GM23338 (cell line): ENCODE results near the gene RFX2. TPM values are rescaled to one million over a fixed set of nuclear protein-coding genes. Genes with fewer than 3 reads are reported as not detected.

Source experiments
- ATAC-seq: fragments of 200-7000 bp; cut with Tn5 transposase; 3 replicates; pipeline ENCODE4 v1.9.1; 2020
- DNase-seq: peaks from one replicate; pipeline ENCODE4 v3.0.0-alpha.2; 2015; ENCODE audit warnings: low spot score
- H2AFZ ChIP-seq: fragments of 200-600 bp; sonication (generic); 2 replicates; pipeline ENCODE4 v1.8.0; 2016; ENCODE audit warnings: antibody characterized with exemption, mild to moderate bottlenecking, moderate library complexity
- H3F3A ChIP-seq: fragments of 200-600 bp; sonication (generic); replicated peaks from 2 replicates; pipeline ENCODE4 v1.8.0; 2017; ENCODE audit warnings: antibody characterized with exemption, mixed run types, low read depth
- H3K27ac ChIP-seq: fragments of 200-600 bp; sonication (generic); 2 replicates; pipeline ENCODE4 v1.6.1; 2016; ENCODE audit warnings: low read depth
- H3K27me3 ChIP-seq: fragments of 200-600 bp; sonication (generic); 2 replicates; pipeline ENCODE4 v1.8.0; 2016; ENCODE audit warnings: mild to moderate bottlenecking, mixed run types, moderate library complexity; ENCODE audit not compliant: insufficient read depth
- H3K36me3 ChIP-seq: fragments of 200-600 bp; sonication (generic); 2 replicates; pipeline ENCODE4 v1.8.0; 2016; ENCODE audit warnings: mild to moderate bottlenecking; ENCODE audit not compliant: insufficient read depth
- H3K4me1 ChIP-seq: fragments of 200-600 bp; sonication (generic); 2 replicates; pipeline ENCODE4 v1.8.0; 2016; ENCODE audit warnings: mild to moderate bottlenecking, moderate library complexity; ENCODE audit not compliant: insufficient read depth
- H3K4me2 ChIP-seq: fragments of 200-600 bp; sonication (generic); 2 replicates; pipeline ENCODE4 v1.7.1; 2017; ENCODE audit warnings: mixed run types
- H3K4me3 ChIP-seq: fragments of 200-600 bp; sonication (generic); 2 replicates; pipeline ENCODE4 v1.6.1; 2016; ENCODE audit warnings: mixed run types
- H3K79me2 ChIP-seq: fragments of 200-600 bp; sonication (generic); replicated peaks from 2 replicates; pipeline ENCODE4 v1.8.0; 2017; ENCODE audit warnings: mild to moderate bottlenecking; ENCODE audit not compliant: insufficient read depth
- H3K9me2 ChIP-seq: fragments of 200-600 bp; sonication (generic); 2 replicates; pipeline ENCODE4 v1.8.0; 2017; ENCODE audit not compliant: insufficient read depth
- H4K20me1 ChIP-seq: fragments of 200-600 bp; sonication (generic); replicated peaks from 2 replicates; pipeline ENCODE4 v1.8.0; 2017; ENCODE audit warnings: mild to moderate bottlenecking; ENCODE audit not compliant: insufficient read depth
- H3K27ac Mint-ChIP-seq: 2 replicates; pipeline ENCODE4 v1.8.0; 2020; ENCODE audit warnings: inconsistent platforms, mild to moderate bottlenecking, moderate library complexity, mixed read lengths
- H3K27me3 Mint-ChIP-seq: 3 replicates; pipeline ENCODE4 v1.8.0; 2022; ENCODE audit warnings: low read depth, mild to moderate bottlenecking, moderate library complexity, mixed read lengths, inconsistent platforms; ENCODE audit not compliant: insufficient read depth, poor library complexity
- H3K36me3 Mint-ChIP-seq: 3 replicates; pipeline ENCODE4 v1.8.0; 2021; ENCODE audit warnings: low read depth, mild to moderate bottlenecking, inconsistent platforms, moderate library complexity, mixed read lengths
- H3K4me1 Mint-ChIP-seq: 3 replicates; pipeline ENCODE4 v1.8.0; 2020; ENCODE audit warnings: mild to moderate bottlenecking, inconsistent platforms, mixed read lengths
- H3K4me3 Mint-ChIP-seq: 3 replicates; pipeline ENCODE4 v1.8.0; 2021; ENCODE audit warnings: moderate library complexity, mild to moderate bottlenecking, inconsistent platforms, mixed read lengths
- H3K9me3 Mint-ChIP-seq: 3 replicates; pipeline ENCODE4 v1.8.0; 2020; ENCODE audit warnings: moderate library complexity, mild to moderate bottlenecking, inconsistent platforms, mixed read lengths
- CREB1 ChIP-seq: fragments of 250-450 bp; sonication (Bioruptor Pico); IDR thresholded peaks from 2 replicates; pipeline ENCODE4 v1.5.0; 2020; ENCODE audit warnings: low read depth, mild to moderate bottlenecking, moderate library complexity
- EZH2 ChIP-seq: fragments of 200-600 bp; sonication (generic); IDR thresholded peaks from one replicate; pipeline ENCODE4 v1.8.0; 2017; ENCODE audit warnings: antibody characterized with exemption, mild to moderate bottlenecking, low read depth; ENCODE audit not compliant: unreplicated experiment
- JUNB ChIP-seq: IDR thresholded peaks from one replicate; pipeline ENCODE4 v1.6.1; 2016; ENCODE audit warnings: antibody characterized with exemption; ENCODE audit not compliant: unreplicated experiment
- NANOG ChIP-seq: IDR thresholded peaks from 2 replicates; pipeline ENCODE4 v1.6.1; 2016; ENCODE audit warnings: antibody characterized with exemption, borderline replicate concordance
- POLR2AphosphoS5 ChIP-seq: IDR thresholded peaks from 2 replicates; pipeline ENCODE4 v1.6.1; 2016; ENCODE audit warnings: antibody characterized with exemption, low read depth
- ZNF114 ChIP-seq: fragments of 250-450 bp; sonication (Bioruptor Pico); IDR thresholded peaks from 2 replicates; pipeline ENCODE4 v1.5.0; 2020; ENCODE audit warnings: mild to moderate bottlenecking, moderate library complexity
- polyA plus RNA-seq: library from polyadenylated mRNA; unstranded; fragments of >200 nt; fragmentation: Nextera tagmentation; extraction: Ambion mirVana; gene quantifications from 2 replicates; pipeline ENCODE4 v1.2.1, GENCODE V29; 2016
- total RNA-seq: library from RNA; depleted of rRNA; stranded (reverse); fragments of >200 nt; shearing (Covaris generic); gene quantifications from 2 replicates; pipeline ENCODE4 v1.2.3, GENCODE V29; 2014
- TF ChIP-seq, protein P1 (sequence below), 2 experiments: fragments of 200-600 bp in 1 of 2; sonication (generic) in 1 of 2; conservative IDR thresholded peaks; 2 replicates each; pipeline versions ENCODE4 v1.5.1 to v1.6.1; 2016 to 2017; ENCODE audit warnings: antibody characterized with exemption in 2 of 2, low read depth in 2 of 2, mild to moderate bottlenecking in 2 of 2, moderate library complexity in 1 of 2

Gene RFX2
- total and polyA plus RNA-seq, 2 experiments from 2014 or later: 4.6 to 13.0 TPM

DNA sequence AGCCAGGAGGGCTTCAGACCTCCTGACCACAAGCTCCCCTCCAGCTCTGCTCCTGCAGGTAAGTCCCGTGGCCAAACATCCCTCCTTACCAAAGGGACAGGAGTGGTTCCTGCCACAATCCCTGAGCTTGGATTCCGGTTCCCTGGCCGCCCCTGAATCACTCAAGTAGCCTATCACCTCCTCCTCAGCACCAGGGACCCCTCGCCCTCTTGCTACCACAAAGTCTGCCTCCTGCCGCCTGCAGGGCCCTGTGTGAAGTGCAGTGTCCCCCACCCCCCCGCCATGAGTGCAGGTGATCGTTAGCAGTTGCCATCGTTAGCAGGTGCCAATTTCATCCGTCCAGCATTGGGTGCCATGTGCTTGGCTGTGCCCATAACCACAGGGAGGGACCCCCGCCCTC is 91.5 kb downstream of the RFX2 start:
- H2AFZ ChIP-seq: no peak overlapping the region
- Mint-ChIP-seq H3K9me3 (no peaks in the 10 kb centered on the region), H3K4me3 (no peak overlapping the region), H3K27me3 (peaks cover 4% of the 10 kb centered on the region), H3K27ac (no peak overlapping the region), H3K4me1 (peaks cover 3% of the 10 kb centered on the region; the same call in 1 of the 3 replicates), H3K36me3 (no peaks in the 10 kb centered on the region)
- no peaks in the 10 kb centered on the region for H3K36me3 ChIP-seq
- H3K27me3 ChIP-seq: no peaks in the 10 kb centered on the region
- H3F3A ChIP-seq: no peaks in the 10 kb centered on the region
- H3K79me2 ChIP-seq: no peaks in the 10 kb centered on the region
- peak; percentile 82 for DNase-seq
- no peaks in the 10 kb centered on the region; the same call in 1 of the 2 replicates for H3K4me1 ChIP-seq
- no peak overlapping the region for H3K27ac ChIP-seq
- no peak overlapping the region for H3K4me2 ChIP-seq
- H4K20me1 ChIP-seq: no peaks in the 10 kb centered on the region
- H3K4me3 ChIP-seq: no peak overlapping the region
- peak; percentile 75 for ATAC-seq
- TF ChIP-seq CREB1 (CRISPR knock-in tag): no peak
- TF ChIP-seq, protein P1, sequence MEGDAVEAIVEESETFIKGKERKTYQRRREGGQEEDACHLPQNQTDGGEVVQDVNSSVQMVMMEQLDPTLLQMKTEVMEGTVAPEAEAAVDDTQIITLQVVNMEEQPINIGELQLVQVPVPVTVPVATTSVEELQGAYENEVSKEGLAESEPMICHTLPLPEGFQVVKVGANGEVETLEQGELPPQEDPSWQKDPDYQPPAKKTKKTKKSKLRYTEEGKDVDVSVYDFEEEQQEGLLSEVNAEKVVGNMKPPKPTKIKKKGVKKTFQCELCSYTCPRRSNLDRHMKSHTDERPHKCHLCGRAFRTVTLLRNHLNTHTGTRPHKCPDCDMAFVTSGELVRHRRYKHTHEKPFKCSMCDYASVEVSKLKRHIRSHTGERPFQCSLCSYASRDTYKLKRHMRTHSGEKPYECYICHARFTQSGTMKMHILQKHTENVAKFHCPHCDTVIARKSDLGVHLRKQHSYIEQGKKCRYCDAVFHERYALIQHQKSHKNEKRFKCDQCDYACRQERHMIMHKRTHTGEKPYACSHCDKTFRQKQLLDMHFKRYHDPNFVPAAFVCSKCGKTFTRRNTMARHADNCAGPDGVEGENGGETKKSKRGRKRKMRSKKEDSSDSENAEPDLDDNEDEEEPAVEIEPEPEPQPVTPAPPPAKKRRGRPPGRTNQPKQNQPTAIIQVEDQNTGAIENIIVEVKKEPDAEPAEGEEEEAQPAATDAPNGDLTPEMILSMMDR (conservative IDR thresholded peaks at IDR 0.05; ENCODE audit: low read depth in 2 of 2): peak; percentile 63 to 79
- no peak for TF ChIP-seq NANOG
- H3K9me2 ChIP-seq: no peaks in the 10 kb centered on the region

DNA sequence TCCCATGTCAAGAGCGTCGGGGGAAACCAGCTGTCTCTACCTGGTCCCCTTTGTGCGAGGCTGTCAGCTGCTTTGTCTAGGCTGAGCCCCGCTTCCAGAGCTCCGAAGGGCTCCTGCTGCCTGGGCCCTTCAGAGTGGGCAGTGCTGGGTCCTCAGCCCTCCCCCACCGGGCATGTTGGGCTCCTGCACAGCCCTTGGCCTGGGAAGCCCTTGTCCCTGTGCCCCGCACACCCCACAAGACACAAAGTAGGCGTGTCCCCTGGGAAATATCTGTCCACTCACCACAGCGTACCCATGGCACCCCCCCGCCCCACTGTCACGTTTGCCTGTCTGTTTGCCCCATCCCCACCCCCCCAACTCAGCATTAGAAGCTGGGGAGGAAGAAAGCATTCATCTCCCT is 92.7 kb downstream of the RFX2 start:
- TF ChIP-seq POLR2AphosphoS5: no peak
- Mint-ChIP-seq H3K9me3 (no peaks in the 10 kb centered on the region), H3K27ac (no peak overlapping the region), H3K4me3 (no peak overlapping the region), H3K36me3 (no peaks in the 10 kb centered on the region), H3K4me1 (peaks cover 3% of the 10 kb centered on the region; the same call in 1 of the 3 replicates), H3K27me3 (peaks cover 4% of the 10 kb centered on the region)
- ATAC-seq: no peak
- Histone ChIP-seq H4K20me1 (no peaks in the 10 kb centered on the region), H2AFZ (no peak overlapping the region), H3K4me3 (no peak overlapping the region), H3K4me1 (no peaks in the 10 kb centered on the region; the same call in 1 of the 2 replicates), H3K27me3 (no peaks in the 10 kb centered on the region), H3K36me3 (no peaks in the 10 kb centered on the region), H3F3A (no peaks in the 10 kb centered on the region), H3K4me2 (no peak overlapping the region), H3K27ac (no peak overlapping the region), H3K9me2 (no peaks in the 10 kb centered on the region), H3K79me2 (no peaks in the 10 kb centered on the region)
- no peak for DNase-seq

DNA sequence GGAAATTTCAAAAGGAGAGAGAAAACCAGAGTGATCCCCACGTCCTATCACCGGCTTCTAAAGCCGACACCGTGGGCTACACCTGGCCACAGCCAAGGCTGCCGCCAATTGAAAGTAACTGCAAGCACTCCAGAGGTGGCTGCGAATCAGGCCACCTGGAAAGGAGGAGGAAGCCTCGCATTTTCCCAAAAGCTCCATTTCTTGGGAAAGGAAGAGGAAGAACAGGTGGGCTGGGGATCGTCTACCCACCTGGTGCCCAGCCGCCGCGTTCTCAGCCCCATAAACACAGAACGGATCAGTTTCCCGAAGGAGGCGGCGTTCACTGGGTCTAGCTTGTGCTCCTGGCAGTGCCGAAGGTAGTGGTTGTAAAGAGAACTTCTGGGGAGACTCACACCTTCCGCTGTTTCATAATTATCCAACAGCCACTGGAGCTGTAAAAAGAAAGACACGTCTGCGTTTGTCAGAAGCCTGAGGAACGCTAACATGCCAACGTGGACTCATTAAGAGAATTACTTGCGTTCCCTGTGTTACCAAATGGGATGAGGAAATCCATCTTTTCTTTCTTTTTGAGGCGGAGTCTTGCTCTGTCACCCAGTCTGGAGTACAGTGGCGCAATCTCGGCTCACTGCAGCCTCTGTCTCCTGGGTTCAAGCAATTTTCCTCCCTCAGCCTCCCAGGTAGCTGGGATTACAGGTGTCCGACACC is 94.3 kb downstream of the RFX2 start:
- no peaks in the 10 kb centered on the region for H3K36me3 ChIP-seq
- DNase-seq (no peak), ATAC-seq (no peak)
- H3F3A ChIP-seq: no peaks in the 10 kb centered on the region
- H3K27ac Mint-ChIP-seq: no peak overlapping the region
- H3K4me1 ChIP-seq: no peaks in the 10 kb centered on the region
- H3K27me3 ChIP-seq: no peaks in the 10 kb centered on the region
- H3K4me3 Mint-ChIP-seq: no peak overlapping the region
- no peaks in the 10 kb centered on the region for H3K79me2 ChIP-seq
- H3K36me3 Mint-ChIP-seq: no peaks in the 10 kb centered on the region
- H3K27me3 Mint-ChIP-seq: peaks cover 3% of the 10 kb centered on the region
- H4K20me1 ChIP-seq: no peaks in the 10 kb centered on the region
- H3K9me2 ChIP-seq: no peaks in the 10 kb centered on the region
- no peak overlapping the region for H3K27ac ChIP-seq
- H3K4me1 Mint-ChIP-seq: peaks cover 3% of the 10 kb centered on the region; the same call in 1 of the 3 replicates
- no peak overlapping the region for H3K4me3 ChIP-seq
- H3K9me3 Mint-ChIP-seq: no peaks in the 10 kb centered on the region
- H3K4me2 ChIP-seq: no peak overlapping the region
- H2AFZ ChIP-seq: no peak overlapping the region
- TF ChIP-seq, protein P1 (conservative IDR thresholded peaks at IDR 0.05; ENCODE audit: low read depth in 2 of 2): no peak
- TF ChIP-seq NANOG (no peak), EZH2 (no peak), POLR2AphosphoS5 (no peak), ZNF114 (CRISPR knock-in tag) (no peak), JUNB (no peak)
